ENCODE results near the gene WDFY4. TPM values are rescaled to one million over a fixed set of nuclear protein-coding genes. Genes with fewer than 3 reads are reported as not detected.

The WDFY4 gene
- total and polyA plus RNA-seq, 9 donors = 1.2 to 3.9 (median 2.4) TPM

DNA sequence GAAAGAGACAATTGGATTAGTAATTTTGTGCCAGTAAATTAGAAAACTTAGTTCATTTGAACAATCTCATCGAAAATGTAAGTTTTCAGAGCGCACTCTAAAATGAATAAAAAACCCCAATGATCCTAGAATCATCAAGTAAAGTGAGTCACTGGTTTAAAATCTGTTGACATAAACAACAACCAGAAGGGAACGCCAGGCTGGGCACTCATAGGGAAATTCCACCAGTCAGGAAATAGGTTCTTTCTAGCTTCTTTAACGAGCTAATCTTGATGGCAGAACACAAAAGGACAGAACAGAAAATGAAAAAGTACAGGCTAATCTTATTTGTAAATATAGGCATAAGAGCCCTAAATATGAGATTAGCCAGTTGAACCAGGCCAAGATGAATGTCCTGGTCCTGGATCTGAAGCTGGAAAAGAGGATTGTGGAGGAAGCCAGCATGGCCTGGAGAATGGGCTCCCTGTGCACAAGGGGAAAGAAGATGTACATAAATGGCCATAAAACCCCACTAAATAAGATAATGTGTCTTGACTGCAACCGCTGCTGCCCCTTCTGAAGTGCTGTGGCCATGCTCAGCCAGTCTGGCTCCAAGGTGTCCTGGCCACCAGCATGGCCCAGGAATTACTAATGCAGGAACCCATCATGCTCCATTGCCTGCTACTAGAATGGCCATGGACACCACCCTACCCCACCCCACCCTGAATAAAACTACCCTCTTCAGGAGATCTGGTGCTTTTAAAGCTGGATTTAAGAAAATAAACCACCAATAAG, 114.0 kb downstream of the WDFY4 start:
- Histone ChIP-seq H3K27me3 (ENCODE audit: control insufficient read depth, insufficient read depth, low read length) (no peaks in the 10 kb centered on the region), H3K4me1 (ENCODE audit: control insufficient read depth, insufficient read depth, low read length) (peaks cover 11% of the 10 kb centered on the region), H3K9me3 (replicated peaks; ENCODE audit: control insufficient read depth, low read depth, low read length) (no peaks in the 10 kb centered on the region), H3K36me3 (ENCODE audit: control insufficient read depth, insufficient read depth, low read length) (no peaks in the 10 kb centered on the region), H3K4me3 (ENCODE audit: low read length) (no peak overlapping the region), H3K27ac (ENCODE audit: low read length) (no peak overlapping the region)
- WGBS (ENCODE audit: insufficient coverage) = 100% methylated on average over 2 of the region's 5 CpGs
- no peak for DNase-seq

DNA sequence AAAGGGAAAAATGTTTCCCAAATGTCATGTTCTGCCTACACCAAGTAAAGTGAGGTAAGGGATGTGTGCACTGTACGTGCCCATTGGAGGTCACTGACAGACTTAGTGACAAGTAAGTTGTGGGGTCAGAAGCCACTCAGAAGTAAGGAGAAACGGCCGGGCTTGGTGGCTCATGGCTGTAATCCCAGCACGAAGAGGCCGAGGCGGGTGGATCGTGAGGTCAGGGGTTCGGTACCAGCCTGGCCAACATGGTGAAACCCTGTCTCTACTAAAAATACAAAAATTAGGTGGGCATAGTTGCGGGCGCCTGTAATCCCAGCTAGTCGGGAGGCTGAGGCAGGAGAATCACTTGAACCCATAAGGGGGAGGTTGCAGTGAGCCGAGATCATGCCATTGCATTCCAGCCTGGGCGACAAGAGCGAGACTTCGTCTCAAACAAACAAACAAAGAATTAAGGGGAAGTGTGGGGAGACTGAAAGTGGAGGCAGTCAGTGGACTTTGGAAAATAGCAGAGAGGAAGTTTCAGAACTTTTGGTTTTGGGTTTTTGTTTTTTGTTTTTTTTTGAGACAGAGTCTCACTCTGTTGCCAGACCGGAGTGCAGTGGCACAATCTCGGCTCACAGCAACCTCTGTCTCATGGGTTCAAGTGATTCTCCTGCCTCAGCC, 114.8 kb downstream of the WDFY4 start:
- Histone ChIP-seq H3K4me1 (ENCODE audit: control insufficient read depth, insufficient read depth, low read length) (peaks cover 18% of the 10 kb centered on the region), H3K4me3 (ENCODE audit: low read length) (no peak overlapping the region), H3K36me3 (ENCODE audit: control insufficient read depth, insufficient read depth, low read length) (no peaks in the 10 kb centered on the region), H3K9me3 (replicated peaks; ENCODE audit: control insufficient read depth, low read depth, low read length) (no peaks in the 10 kb centered on the region), H3K27me3 (ENCODE audit: control insufficient read depth, insufficient read depth, low read length) (no peaks in the 10 kb centered on the region), H3K27ac (ENCODE audit: low read length) (no peak overlapping the region)
- DNase-seq = no peak
- 86% methylated on average over 12 of the region's 17 CpGs for WGBS (ENCODE audit: insufficient coverage)

DNA sequence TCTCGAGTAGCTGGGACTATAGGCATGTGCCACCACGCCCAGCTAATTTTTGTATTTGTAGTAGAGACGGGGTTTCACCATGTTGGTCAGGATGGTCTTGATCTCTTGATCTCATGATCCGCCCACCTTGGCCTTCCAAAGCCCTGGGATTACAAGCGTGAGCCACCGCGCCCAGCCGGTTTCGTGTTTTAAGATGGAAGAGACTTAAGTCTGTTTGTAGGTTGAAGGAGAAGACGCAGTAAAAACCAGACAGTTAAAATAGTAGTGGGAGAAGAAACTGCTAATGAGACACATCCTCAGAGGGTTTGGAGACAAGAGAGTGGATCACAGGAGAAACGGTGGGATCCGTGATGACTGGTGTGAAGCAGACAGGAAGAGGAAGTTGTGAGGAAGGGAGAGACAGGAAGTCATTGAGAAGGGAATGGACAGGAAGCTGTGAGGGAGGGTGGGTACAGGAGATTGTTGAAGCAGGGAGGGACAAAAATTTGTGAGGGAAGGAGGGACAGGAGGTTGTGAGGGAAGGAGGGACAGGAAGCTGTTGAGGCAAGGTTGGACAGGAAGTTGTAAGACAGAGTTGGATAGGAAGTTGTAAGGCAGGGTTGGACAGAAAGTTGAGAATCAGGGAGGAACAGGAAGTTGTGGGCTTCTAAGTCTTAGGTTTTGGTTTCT, 115.5 kb downstream of the WDFY4 start:
- 85% methylated on average over 11 of the region's 12 CpGs for whole genome bisulfite sequencing (ENCODE audit: insufficient coverage)
- Histone ChIP-seq H3K27me3 (ENCODE audit: control insufficient read depth, insufficient read depth, low read length) (no peaks in the 10 kb centered on the region), H3K9me3 (replicated peaks; ENCODE audit: control insufficient read depth, low read depth, low read length) (no peaks in the 10 kb centered on the region), H3K27ac (ENCODE audit: low read length) (no peak overlapping the region), H3K4me3 (ENCODE audit: low read length) (no peak overlapping the region), H3K4me1 (ENCODE audit: control insufficient read depth, insufficient read depth, low read length) (peaks cover 23% of the 10 kb centered on the region), H3K36me3 (ENCODE audit: control insufficient read depth, insufficient read depth, low read length) (no peaks in the 10 kb centered on the region)
- DNase-seq = peak; percentile 53

DNA sequence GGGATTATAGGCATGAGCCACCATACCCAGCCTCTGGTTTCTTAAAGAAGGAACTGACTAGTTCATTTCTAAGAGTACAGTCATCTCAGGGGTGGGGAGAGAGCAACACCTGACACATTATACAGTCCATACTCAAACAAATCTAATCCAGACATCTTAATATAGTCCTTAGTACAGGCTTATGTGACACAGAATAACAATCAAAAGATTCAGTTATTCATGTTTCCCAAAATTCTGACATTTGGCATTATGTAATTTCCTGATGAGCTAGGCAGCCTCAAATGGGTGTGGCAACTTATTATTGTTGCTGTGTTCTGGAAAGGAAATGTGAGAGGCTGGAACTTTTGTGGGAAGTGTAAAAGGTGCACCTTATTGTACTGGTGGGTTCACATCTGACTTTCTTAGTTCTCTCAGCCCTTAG, 116.3 kb downstream of the WDFY4 start:
- H3K27ac ChIP-seq (ENCODE audit: low read length) = peak overlapping the region; percentile 61
- H3K9me3 ChIP-seq (replicated peaks; ENCODE audit: control insufficient read depth, low read depth, low read length) = no peaks in the 10 kb centered on the region
- peak; percentile 77 for DNase-seq
- no peaks in the 10 kb centered on the region for H3K27me3 ChIP-seq (ENCODE audit: control insufficient read depth, insufficient read depth, low read length)
- no peak overlapping the region for H3K4me3 ChIP-seq (ENCODE audit: low read length)
- H3K4me1 ChIP-seq (ENCODE audit: control insufficient read depth, insufficient read depth, low read length) = peaks cover 32% of the 10 kb centered on the region
- no peaks in the 10 kb centered on the region for H3K36me3 ChIP-seq (ENCODE audit: control insufficient read depth, insufficient read depth, low read length)

DNA sequence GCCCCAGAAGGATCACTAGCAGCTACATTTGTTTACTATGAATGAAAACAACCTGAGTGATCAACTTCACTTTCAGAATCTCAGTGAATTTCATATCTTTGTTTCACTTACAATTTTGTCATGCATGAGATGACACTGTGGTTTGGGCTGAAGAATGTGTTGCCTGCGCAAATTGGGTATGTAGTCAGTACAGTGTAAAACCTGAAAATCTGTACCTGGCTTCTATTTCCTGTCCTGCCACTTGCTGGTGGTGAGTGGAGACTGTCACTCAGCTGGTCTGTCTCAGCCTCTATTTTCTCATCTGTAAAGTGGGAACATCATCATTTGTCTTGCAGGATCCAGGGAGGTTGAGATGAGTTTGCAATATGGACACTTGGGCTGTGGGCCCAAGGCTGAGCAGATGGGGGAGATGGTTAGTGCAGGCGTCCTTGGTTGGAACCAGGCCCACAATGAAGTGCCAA, 118.0 kb downstream of the WDFY4 start:
- WGBS (ENCODE audit: insufficient coverage) = no CpG with 5 or more reads among the region's 2 CpGs
- Histone ChIP-seq H3K27ac (ENCODE audit: low read length) (no peak overlapping the region), H3K4me3 (ENCODE audit: low read length) (no peak overlapping the region), H3K9me3 (replicated peaks; ENCODE audit: control insufficient read depth, low read depth, low read length) (no peaks in the 10 kb centered on the region), H3K36me3 (ENCODE audit: control insufficient read depth, insufficient read depth, low read length) (no peaks in the 10 kb centered on the region), H3K27me3 (ENCODE audit: control insufficient read depth, insufficient read depth, low read length) (no peaks in the 10 kb centered on the region), H3K4me1 (ENCODE audit: control insufficient read depth, insufficient read depth, low read length) (peaks cover 38% of the 10 kb centered on the region)
- peak; percentile 33 for DNase-seq

DNA sequence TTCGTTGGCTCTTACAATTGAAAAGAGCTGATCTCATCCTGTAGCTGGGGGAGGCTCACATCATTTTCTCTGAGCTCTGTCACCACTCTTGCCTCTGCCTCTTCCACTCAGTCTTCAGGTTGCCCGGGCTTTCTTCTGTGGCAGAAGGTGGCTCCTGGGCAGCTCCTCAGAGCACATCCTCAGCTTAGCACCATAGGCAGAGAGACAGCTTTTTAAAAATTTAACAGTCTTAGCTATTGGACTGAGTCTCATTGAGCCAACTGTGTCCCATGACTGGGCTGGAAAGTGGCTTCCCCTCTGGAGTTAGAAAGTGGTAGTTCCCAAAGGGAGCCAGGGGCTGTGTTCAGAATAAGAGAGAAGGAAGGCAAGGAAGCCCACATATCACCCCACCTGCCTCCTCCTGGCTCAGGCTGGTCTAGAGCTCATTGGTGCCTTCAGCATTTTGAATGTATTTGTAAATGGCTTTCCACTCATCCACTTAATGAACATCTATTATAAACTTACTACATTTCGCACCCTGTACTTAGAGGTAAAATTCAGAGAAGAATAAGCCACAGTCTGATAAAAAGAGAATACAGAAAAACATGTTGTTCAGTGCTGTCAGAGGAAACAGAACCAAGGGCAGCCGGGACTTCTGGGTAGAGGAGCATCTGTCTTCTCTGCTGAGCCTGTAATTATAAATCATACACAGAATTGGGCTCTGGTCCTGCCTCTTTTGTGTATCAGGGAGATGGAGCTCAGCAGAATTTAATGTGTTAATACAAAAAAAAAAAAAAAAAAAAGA, 119.3 kb downstream of the WDFY4 start:
- H3K27me3 ChIP-seq (ENCODE audit: control insufficient read depth, insufficient read depth, low read length) = no peaks in the 10 kb centered on the region
- DNase-seq = peak; percentile 42
- no peaks in the 10 kb centered on the region for H3K9me3 ChIP-seq (replicated peaks; ENCODE audit: control insufficient read depth, low read depth, low read length)
- no peak overlapping the region for H3K4me3 ChIP-seq (ENCODE audit: low read length)
- peak overlapping the region; percentile 91 for H3K27ac ChIP-seq (ENCODE audit: low read length)
- 25% methylated on average over 1 of the region's 4 CpGs for WGBS (ENCODE audit: insufficient coverage)
- no peaks in the 10 kb centered on the region for H3K36me3 ChIP-seq (ENCODE audit: control insufficient read depth, insufficient read depth, low read length)
- H3K4me1 ChIP-seq (ENCODE audit: control insufficient read depth, insufficient read depth, low read length) = peaks cover 44% of the 10 kb centered on the region

DNA sequence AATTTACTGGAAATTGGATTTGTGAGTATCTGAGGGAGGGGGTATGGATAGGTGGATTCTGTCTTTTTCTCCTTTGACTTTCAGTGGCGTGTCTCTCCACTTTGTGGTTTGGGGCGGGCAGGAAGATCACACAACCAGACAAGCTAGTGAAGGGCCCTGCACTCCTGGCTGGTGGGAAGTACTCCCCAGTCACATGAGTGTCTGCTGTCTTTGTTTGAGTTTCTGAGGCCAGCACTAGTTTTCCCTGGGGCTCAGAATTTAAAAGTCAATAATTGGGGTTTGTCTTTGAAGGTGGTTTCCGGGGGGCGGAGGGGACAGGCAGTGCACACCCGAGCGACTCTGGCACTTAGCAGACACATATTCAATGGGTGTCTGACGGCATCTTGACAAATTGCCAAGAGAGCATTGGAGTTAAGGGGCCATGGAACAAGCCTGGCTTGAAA, 120.1 kb downstream of the WDFY4 start:
- 14% methylated on average over 5 of the region's 7 CpGs for WGBS (ENCODE audit: insufficient coverage)
- H3K36me3 ChIP-seq (ENCODE audit: control insufficient read depth, insufficient read depth, low read length) = no peaks in the 10 kb centered on the region
- H3K27ac ChIP-seq (ENCODE audit: low read length) = peak overlapping the region; percentile 91
- no peaks in the 10 kb centered on the region for H3K9me3 ChIP-seq (replicated peaks; ENCODE audit: control insufficient read depth, low read depth, low read length)
- H3K27me3 ChIP-seq (ENCODE audit: control insufficient read depth, insufficient read depth, low read length) = no peaks in the 10 kb centered on the region
- H3K4me3 ChIP-seq (ENCODE audit: low read length) = no peak overlapping the region
- peaks cover 44% of the 10 kb centered on the region for H3K4me1 ChIP-seq (ENCODE audit: control insufficient read depth, insufficient read depth, low read length)
- peak; percentile 79 for DNase-seq

DNA sequence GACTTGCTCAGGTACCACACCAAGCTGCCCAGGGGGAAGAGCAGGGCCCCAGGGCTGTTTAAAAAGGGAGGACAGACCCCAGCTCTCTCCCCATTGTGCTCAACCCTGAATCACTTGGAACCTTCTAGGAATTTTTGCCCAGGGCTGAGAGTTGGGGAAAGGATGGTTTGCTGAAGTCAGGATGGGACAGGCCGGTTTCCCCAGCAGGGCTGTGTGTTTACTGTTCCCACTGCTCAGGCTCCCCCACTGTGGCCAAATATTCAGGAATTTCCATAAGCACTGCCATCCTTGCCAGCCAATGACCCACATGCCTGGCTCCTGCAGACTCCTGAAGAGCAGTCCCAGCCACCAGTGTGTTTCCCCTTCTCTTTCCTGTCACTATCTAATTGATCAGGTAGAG, 120.7 kb downstream of the WDFY4 start:
- H3K4me3 ChIP-seq (ENCODE audit: low read length) = no peak overlapping the region
- H3K9me3 ChIP-seq (replicated peaks; ENCODE audit: control insufficient read depth, low read depth, low read length) = no peaks in the 10 kb centered on the region
- peaks cover 44% of the 10 kb centered on the region for H3K4me1 ChIP-seq (ENCODE audit: control insufficient read depth, insufficient read depth, low read length)
- DNase-seq = no peak
- H3K36me3 ChIP-seq (ENCODE audit: control insufficient read depth, insufficient read depth, low read length) = no peaks in the 10 kb centered on the region
- H3K27ac ChIP-seq (ENCODE audit: low read length) = peak overlapping the region; percentile 91
- WGBS (ENCODE audit: insufficient coverage) = 60% methylated on average over 1 of the region's 1 CpG
- H3K27me3 ChIP-seq (ENCODE audit: control insufficient read depth, insufficient read depth, low read length) = no peaks in the 10 kb centered on the region

DNA sequence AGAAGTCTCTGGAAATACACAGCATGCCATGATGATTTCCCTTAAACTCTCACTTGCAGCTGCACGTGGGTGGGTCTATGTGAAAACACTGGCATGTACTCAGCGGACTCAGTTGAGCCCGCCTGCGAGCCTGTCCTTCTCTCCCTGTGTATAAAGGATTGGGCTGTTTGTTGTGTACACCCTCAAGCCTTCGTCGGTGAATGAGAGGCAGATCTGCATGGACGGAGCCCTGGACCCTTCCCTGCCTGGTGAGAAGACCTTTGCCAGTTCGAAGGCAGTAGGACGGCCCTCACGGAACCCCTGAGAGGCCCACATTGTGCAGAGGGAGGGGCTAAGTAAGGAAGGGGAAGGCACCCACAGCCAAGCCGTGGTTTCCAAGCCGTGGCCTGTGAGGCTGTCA, 121.2 kb downstream of the WDFY4 start:
- H3K9me3 ChIP-seq (replicated peaks; ENCODE audit: control insufficient read depth, low read depth, low read length) = no peaks in the 10 kb centered on the region
- H3K27ac ChIP-seq (ENCODE audit: low read length) = peak overlapping the region; percentile 91
- WGBS (ENCODE audit: insufficient coverage) = 18% methylated on average over 10 of the region's 12 CpGs
- H3K36me3 ChIP-seq (ENCODE audit: control insufficient read depth, insufficient read depth, low read length) = no peaks in the 10 kb centered on the region
- H3K27me3 ChIP-seq (ENCODE audit: control insufficient read depth, insufficient read depth, low read length) = no peaks in the 10 kb centered on the region
- H3K4me1 ChIP-seq (ENCODE audit: control insufficient read depth, insufficient read depth, low read length) = peaks cover 44% of the 10 kb centered on the region
- H3K4me3 ChIP-seq (ENCODE audit: low read length) = no peak overlapping the region
- DNase-seq = peak; percentile 94

Measured in muscle of leg (tissue), 11 donors.